B cell (primary cell): ENCODE results near the gene CMIP.

Experiments used
- CTCF ChIP-seq: fragments of 200-600 bp; IDR thresholded peaks from one replicate; pipeline ENCODE4 v1.8.0; 2022; ENCODE audit warnings: antibody characterized with exemption, mild to moderate bottlenecking
- EZH2 ChIP-seq: IDR thresholded peaks from 2 replicates; pipeline ENCODE4 v1.6.1; 2012; ENCODE audit warnings: borderline replicate concordance, low read depth, mild to moderate bottlenecking, moderate library complexity, low read length; ENCODE audit not compliant: insufficient read depth, poor library complexity, severe bottlenecking

- TF ChIP-seq CTCF, result no peak
- no peak for TF ChIP-seq EZH2
These were observed 313.8 kb downstream of the CMIP start for GRCh38 chr16:81758376-81758775.
